Suppressor macrophage (primary cell): ENCODE measurements around the gene PHETA2.
"Not testable (repeated sequence)": the region's sequence is repeated elsewhere in the genome, so short reads cannot be mapped to it uniquely, and the experiment has no call there.

Experiments
- DNase-seq, 4 experiments: peaks; one replicate each; pipeline ENCODE4 v3.0.0-alpha.2; 2020 to 2022

The PHETA2 gene

DNA sequence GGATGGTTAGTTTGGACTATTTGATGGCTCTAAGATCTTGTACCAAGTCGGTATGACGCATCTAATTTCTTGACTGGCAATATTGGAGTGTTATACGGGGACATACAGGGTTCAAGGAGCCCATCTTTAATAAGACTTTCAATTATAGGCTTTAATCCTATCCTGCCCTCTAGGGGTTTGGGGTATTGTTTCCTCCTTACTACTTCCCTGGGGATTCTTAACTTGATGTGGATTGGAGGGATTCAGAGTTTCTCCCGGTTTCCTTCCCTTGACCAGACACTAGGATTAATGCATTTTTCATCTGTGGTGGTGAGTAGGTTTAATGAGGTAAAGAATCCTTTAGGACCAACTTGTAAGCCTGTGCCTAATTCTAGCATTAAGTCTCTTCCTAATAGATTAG is 37.8 kb downstream of the PHETA2 start:
- DNase-seq = no peak

DNA sequence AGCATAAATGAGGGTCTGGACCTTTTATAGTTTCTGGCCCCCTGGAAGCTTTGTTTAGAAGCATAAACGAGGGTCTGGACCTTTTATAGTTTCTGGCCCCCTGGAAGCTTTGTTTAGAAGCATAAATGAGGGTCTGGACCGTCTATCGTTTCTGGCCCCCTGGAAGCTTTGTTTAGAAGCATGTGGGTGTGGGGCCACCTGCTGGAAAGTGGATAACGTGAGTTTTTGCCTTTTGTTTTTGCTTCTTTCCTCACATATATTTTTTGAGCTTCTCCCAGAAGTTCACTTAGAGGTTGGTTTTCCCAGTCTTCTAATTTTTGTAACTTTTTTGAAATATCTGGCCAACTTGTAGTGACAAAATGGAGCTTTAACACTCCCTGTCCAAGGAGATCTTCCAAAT is 38.7 kb downstream of the PHETA2 start:
- not testable (repeated sequence) for DNase-seq

DNA sequence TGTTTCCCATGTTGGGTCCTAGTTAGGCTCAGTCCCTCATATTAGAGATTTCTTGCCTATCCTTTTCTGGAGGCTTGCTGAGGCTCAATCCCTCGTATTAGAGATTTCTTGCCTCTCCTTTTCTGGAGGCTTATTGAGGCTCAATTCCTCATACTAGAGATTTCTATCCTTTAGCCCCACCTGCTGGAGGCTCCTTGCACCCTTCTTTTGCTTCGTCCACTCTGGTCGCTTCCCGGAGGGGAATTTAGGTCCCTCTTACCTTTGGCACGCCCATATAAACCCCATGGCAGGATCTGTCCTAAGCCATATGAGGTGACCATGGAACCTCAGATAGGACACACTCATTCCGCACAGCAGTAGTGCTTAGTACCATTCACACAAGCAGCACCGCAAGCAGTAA is 40.7 kb downstream of the PHETA2 start:
- peak in 2 of 4 experiments; percentile 17 to 30 for DNase-seq

DNA sequence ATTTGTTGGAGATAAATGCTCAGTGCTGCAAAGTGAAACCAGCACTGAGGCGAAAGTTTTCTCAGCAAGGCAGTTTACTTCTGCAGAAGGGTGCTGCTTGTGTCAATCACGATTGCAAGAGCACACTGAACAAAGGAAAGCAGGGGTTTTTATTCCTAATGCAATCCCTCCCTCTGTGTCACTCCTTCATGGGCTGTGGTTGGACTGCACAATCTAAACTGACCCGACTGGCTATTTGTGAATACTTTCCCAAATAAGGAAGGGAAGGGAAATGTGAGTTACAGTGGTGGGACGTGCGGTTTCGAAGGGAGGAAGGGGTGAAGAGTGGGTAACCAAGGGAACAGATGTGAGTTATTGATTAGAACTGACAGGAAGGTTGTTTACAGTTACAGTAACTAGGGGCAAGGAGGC is 41.4 kb downstream of the PHETA2 start:
- not testable (repeated sequence) for DNase-seq

DNA sequence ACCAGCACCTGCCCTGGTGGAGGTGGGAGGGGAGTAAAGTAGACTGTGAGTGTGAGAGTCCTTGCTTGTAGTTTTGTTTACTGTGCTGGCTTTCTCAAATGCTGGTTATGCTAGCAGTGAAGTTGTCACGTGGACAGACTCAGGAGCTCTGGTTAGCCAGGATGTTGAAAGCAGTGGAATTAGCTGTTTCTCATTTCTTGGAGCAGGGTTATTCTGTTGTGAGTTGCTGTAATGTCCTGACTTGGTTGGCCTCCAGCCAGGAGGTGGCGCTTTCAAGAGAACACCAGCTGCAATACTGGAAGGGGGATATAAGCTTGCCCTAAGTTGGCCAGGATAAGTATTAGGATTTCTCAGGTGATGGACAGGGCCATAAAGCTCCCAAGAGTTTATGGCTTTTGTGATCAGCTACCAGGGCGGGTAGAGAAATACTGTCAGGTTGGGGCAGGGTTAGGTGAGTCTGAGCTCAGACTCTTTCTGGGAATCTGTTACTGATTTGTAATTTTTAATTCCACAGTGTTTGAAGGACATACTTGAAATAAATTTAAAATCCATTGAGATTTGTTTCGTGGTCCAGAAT is 42.9 kb downstream of the PHETA2 start:
- no peak for DNase-seq

DNA sequence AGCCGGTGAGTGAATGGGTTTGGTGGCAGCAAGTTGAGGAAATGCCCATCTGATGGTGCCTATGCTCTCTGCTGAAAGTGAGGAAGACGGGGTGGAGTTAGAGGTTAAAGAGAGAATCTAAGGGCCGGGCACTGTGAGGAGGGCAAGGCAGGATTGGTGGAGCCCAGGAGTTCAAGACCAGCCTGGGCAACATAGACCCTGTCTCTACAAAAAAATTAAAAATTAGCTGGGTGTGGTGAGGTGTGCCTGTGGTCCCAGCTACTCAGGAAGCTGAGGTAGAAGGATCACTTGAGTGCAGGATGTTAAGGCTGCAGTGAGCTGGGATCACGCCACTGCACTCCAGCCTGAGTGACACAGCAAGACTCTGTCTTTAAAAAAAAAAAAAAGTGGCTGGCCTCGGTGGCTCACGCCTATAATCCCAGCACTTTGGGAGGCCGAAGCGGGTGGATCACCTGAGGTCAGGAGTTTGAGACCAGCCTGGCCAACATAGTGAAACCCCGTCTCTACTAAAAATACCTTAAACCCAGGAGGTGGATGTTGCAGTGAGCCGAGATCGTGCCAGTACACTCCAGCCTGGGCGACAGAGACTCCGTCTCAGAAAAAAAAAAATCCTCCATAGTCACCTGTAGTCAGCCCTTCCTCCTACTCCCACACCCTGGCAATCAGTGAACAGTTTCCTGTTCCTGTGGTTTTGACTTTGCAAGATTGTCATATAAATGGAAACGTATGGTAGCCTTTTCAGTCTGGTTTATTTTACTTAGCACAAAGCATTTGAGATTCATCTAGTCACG is 46.4 kb downstream of the PHETA2 start:
- peak in 3 of 4 experiments; percentile 24 to 30 (median 29) for DNase-seq

DNA sequence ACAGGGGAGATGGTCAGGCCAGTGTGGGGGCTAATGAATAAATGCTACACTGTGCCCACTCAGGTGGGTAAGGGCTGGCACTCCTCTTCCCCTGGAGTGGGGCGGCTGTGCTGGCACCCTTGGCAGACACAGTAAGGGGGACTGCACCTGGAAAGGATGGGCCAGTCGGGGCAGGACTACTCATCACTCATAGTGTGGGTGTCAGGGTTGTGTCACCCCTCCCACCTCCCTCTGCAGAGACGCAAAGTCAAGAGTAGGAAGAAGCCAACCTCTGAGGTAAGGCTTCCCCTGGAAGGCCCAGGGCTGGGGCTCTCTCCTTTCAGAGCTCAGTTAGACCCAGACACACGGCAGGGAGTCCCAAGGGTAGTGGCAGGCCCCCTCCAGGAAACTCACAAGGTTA is 49.5 kb downstream of the PHETA2 start:
- DNase-seq = not testable (repeated sequence)

DNA sequence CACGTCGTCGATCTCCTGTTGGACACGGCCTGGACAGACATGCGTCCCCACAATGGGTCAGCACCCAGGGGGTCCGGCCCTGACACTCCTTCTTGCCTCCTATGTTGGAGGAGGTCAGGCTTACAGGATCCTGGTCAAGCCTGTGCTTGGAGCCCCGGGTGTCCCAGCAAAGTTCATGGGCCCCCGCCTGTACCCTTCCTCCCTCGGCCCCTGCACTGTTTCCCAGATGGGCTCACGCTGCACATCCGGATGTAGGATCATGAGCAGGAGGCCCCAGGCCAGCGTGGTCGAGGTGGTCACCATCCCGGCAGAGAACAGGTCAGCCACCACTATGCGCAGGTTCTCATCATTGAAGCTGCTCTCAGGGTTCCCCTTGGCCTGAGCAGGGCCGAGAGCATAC is 53.6 kb downstream of the PHETA2 start:
- no peak for DNase-seq

DNA sequence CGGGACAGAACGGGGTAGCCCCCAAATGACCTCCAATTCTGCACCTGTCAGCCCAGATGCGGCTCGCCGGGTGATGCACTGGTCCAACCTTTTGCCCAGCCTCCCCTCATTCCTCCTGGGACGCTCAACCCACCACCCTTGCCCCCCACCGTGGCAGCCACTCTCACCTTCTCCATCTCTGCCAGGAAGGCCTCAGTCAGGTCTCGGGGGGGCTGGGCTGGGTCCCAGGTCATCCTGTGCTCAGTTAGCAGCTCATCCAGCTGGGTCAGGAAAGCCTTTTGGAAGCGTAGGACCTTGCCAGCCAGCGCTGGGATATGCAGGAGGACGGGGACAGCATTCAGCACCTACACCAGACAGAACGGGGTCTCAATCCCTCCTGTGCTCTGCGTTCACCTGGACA is 54.0 kb downstream of the PHETA2 start:
- DNase-seq = not testable (repeated sequence)
